K562 (cell line): Measurements from ENCODE around the gene UNC119. TPM values are rescaled to one million over a fixed set of nuclear protein-coding genes. Genes with fewer than 3 reads are reported as not detected.

ENCODE experiments used
- CTCF ChIP-seq, 3 experiments: IDR thresholded peaks in 2 of 3; conservative IDR thresholded peaks in 1 of 3; 2 replicates each; pipeline ENCODE4 v1.5.1; 2011 to 2012; ENCODE audit warnings: low read length in 3 of 3, mild to moderate bottlenecking in 3 of 3, control low read depth in 2 of 3, improper control_type of control experiment in 1 of 3, inconsistent platforms in 1 of 3, low read depth in 1 of 3, mixed read lengths in 1 of 3, moderate library complexity in 1 of 3; ENCODE audit not compliant: insufficient read depth in 2 of 3
- ELF2 ChIP-seq: fragments of 250-450 bp; sonication (Bioruptor Pico); IDR thresholded peaks from 2 replicates; pipeline ENCODE4 v1.5.0; 2021; ENCODE audit warnings: mild to moderate bottlenecking
- ETV1 ChIP-seq: fragments of 450-650 bp; conservative IDR thresholded peaks from 2 replicates; pipeline ENCODE4 v1.6.1; 2016; ENCODE audit warnings: missing genetic modification characterization, control low read depth, low read depth, missing compliant biosample characterization
- HMBOX1 ChIP-seq: sonication (generic); IDR thresholded peaks from 2 replicates; pipeline ENCODE4 v1.6.1; 2016
- REST ChIP-seq, 2 experiments: fragments of 450-650 bp; formaldehyde crosslinking in 1 of 2; IDR thresholded peaks; 2 replicates each; pipeline versions ENCODE4 v1.4.0 to v1.6.1; 2014 to 2020; ENCODE audit warnings: mild to moderate bottlenecking in 2 of 2, borderline replicate concordance in 1 of 2, low read depth in 1 of 2
- ZNF699 ChIP-seq: fragments of 250-450 bp; sonication (Bioruptor Pico); IDR thresholded peaks from 2 replicates; pipeline ENCODE4 v1.8.0; 2021; ENCODE audit warnings: mild to moderate bottlenecking, moderate library complexity; ENCODE audit not compliant: insufficient replicate concordance
- polyA plus RNA-seq, 8 experiments: library from polyadenylated mRNA; depleted of rRNA in 4 of 8; stranded (reverse) in 5 of 8; unstranded in 3 of 8; fragments of >200 nt; fragmentation: Nextera tagmentation in 2 of 8; fragmentation: Illumina TruSeq in 1 of 8; extraction: Ambion mirVana in 2 of 8; extraction: Trizol in 1 of 8; gene quantifications; 2 replicates each; pipeline versions ENCODE4 v1.2.1 to v1.2.3, GENCODE V29; 2011 to 2014; ENCODE audit warnings: inconsistent platforms in 1 of 8, missing spikeins in 1 of 8
- total RNA-seq, 7 experiments: library from RNA; depleted of rRNA in 6 of 7; stranded (reverse); fragments of >200 nt in 6 of 7; fragmentation: Illumina TruSeq in 2 of 7; extraction: Trizol in 2 of 7; gene quantifications; 2 replicates each; pipeline versions ENCODE4 v1.2.1 to v1.2.3, GENCODE V29; 2011 to 2021; ENCODE audit warnings: low replicate concordance in 1 of 7
- TF ChIP-seq, protein P1 (sequence below), 2 experiments: fragments of 450-650 bp in 1 of 2; IDR thresholded peaks; 2 replicates each; pipeline ENCODE4 v1.6.1; 2011 to 2017; ENCODE audit warnings: low read depth in 2 of 2, antibody characterized with exemption in 1 of 2, borderline replicate concordance in 1 of 2, low read length in 1 of 2, mild to moderate bottlenecking in 1 of 2, mixed read lengths in 1 of 2; ENCODE audit not compliant: control insufficient read depth in 1 of 2
- TF ChIP-seq, protein P2 (sequence below): IDR thresholded peaks from 2 replicates; pipeline ENCODE4 v1.6.1; 2011; ENCODE audit warnings: borderline replicate concordance, low read depth, mild to moderate bottlenecking, moderate library complexity, low read length; ENCODE audit not compliant: insufficient read depth, poor library complexity, severe bottlenecking

UNC119 gene
- total and polyA plus RNA-seq, 9 of the 15 experiments (the other 6 are each of a cell fraction or from before 2014, with no cell fraction given) = 0.37 to 47.7 (median 16.3) TPM

- TF ChIP-seq, protein P1, sequence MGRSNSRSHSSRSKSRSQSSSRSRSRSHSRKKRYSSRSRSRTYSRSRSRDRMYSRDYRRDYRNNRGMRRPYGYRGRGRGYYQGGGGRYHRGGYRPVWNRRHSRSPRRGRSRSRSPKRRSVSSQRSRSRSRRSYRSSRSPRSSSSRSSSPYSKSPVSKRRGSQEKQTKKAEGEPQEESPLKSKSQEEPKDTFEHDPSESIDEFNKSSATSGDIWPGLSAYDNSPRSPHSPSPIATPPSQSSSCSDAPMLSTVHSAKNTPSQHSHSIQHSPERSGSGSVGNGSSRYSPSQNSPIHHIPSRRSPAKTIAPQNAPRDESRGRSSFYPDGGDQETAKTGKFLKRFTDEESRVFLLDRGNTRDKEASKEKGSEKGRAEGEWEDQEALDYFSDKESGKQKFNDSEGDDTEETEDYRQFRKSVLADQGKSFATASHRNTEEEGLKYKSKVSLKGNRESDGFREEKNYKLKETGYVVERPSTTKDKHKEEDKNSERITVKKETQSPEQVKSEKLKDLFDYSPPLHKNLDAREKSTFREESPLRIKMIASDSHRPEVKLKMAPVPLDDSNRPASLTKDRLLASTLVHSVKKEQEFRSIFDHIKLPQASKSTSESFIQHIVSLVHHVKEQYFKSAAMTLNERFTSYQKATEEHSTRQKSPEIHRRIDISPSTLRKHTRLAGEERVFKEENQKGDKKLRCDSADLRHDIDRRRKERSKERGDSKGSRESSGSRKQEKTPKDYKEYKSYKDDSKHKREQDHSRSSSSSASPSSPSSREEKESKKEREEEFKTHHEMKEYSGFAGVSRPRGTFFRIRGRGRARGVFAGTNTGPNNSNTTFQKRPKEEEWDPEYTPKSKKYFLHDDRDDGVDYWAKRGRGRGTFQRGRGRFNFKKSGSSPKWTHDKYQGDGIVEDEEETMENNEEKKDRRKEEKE (IDR thresholded peaks at IDR 0.05; ENCODE audit: borderline replicate concordance in 1 of 2, control insufficient read depth in 1 of 2, low read depth in 2 of 2, low read length in 1 of 2) = no peak
- TF ChIP-seq ETV1 (tag) = no peak
- TF ChIP-seq ELF2 (CRISPR knock-in tag) = no peak
- TF ChIP-seq REST (IDR thresholded peaks at IDR 0.05; ENCODE audit: borderline replicate concordance) = no peak
- 0 out of 2 replicates have a peak, but pooled peaks have one; percentile 56 for TF ChIP-seq REST (CRISPR knock-in tag; IDR thresholded peaks at IDR 0.05; ENCODE audit: low read depth)
- TF ChIP-seq HMBOX1 = no peak
- TF ChIP-seq, protein P2, sequence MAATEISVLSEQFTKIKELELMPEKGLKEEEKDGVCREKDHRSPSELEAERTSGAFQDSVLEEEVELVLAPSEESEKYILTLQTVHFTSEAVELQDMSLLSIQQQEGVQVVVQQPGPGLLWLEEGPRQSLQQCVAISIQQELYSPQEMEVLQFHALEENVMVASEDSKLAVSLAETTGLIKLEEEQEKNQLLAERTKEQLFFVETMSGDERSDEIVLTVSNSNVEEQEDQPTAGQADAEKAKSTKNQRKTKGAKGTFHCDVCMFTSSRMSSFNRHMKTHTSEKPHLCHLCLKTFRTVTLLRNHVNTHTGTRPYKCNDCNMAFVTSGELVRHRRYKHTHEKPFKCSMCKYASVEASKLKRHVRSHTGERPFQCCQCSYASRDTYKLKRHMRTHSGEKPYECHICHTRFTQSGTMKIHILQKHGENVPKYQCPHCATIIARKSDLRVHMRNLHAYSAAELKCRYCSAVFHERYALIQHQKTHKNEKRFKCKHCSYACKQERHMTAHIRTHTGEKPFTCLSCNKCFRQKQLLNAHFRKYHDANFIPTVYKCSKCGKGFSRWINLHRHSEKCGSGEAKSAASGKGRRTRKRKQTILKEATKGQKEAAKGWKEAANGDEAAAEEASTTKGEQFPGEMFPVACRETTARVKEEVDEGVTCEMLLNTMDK = no peak
- no peak for TF ChIP-seq ZNF699 (CRISPR knock-in tag)
- no peak for TF ChIP-seq CTCF (IDR thresholded peaks at IDR 0.05 in 2 of 3, conservative IDR thresholded peaks at IDR 0.05 in 1 of 3; ENCODE audit: insufficient read depth in 2 of 3, low read depth in 1 of 3, low read length in 3 of 3)
These were observed 24.5 kb upstream of the UNC119 start, which contains the start of gene ALDOC (continued) for GRCh38 chr17:28576758-28577465.
